ENCODE measurements around the gene ACSL5.
"Not testable (repeated sequence)": the region's sequence is repeated elsewhere in the genome, so short reads cannot be mapped to it uniquely, and the experiment has no call there.

Gene ACSL5

GRCh38 chr10:112372182-112372810 lies 1.6 kb upstream of the ACSL5 start:
- intact Hi-C loops (cut with DNase I); DNase-seq: not testable (repeated sequence)

DNA sequence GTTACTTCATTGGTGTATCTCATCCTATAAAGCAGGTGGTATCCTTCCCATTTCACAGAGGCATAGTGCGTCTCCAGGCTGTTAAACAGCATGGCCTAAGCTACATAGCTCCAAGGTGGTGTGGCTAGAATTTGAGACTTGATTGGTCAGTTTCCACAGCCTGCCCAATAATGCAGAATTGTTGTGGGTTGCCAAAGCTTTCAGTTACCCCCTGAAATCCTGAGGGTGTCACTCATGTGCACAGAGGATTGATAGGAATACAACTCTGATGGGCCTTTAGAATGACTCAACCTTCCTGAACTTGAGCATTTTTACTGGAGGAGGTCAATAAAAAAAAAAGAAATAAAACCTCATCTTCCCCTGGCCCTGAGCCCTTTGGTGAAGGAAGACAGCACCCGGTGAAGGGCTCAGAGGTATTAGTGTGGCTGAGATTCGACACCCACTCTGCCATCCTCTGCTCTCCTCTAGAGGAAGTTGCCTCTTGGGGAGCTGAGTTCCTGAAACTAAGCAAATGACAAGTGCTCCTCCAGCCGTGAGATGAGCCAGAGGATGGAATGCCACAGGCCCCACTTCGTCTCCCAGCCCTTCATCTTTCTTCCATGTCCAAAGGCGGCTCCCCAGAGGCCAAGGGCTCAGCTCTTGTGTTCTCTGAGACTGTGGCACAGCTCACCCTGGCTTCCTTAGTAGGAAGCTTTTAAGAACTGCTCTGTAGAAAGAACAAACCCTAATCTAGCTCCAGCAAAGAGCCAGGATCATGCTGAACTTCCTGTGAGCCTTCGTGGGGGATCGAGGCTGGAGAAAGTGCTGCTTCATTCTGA lies 1.0 kb downstream of the ACSL5 start:
- DNase-seq = no peak
- intact Hi-C loops (cut with DNase I) = no loop called here

- intact Hi-C loops (cut with DNase I) = no loop called here
- no peak for DNase-seq
Observed at GRCh38 chr10:112375721-112376395, 1.9 kb downstream of the ACSL5 start.

- intact Hi-C loops (cut with DNase I) = no loop called here
- DNase-seq = no peak
Observed at GRCh38 chr10:112376396-112376790, 2.5 kb downstream of the ACSL5 start.

DNA sequence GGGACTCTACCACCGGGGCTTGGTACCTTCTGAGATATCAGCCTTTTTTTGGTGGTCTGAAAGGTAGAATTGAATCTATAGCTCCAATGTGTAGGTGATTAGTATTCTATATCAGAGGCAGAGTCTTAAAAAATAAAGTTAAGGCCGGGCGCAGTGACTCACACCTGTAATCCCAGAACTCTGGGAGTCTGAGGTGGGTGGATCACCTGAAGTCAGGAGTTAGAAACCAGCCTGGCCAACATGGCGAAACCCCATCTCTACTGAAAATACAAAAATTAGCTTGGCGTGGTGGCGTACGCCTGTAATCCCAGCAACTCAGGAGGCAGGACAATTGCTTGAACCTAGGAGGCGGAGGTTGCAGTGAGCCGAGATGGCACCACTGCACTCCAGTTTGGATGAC lies 3.2 kb downstream of the ACSL5 start:
- not testable (repeated sequence) for DNase-seq

DNA sequence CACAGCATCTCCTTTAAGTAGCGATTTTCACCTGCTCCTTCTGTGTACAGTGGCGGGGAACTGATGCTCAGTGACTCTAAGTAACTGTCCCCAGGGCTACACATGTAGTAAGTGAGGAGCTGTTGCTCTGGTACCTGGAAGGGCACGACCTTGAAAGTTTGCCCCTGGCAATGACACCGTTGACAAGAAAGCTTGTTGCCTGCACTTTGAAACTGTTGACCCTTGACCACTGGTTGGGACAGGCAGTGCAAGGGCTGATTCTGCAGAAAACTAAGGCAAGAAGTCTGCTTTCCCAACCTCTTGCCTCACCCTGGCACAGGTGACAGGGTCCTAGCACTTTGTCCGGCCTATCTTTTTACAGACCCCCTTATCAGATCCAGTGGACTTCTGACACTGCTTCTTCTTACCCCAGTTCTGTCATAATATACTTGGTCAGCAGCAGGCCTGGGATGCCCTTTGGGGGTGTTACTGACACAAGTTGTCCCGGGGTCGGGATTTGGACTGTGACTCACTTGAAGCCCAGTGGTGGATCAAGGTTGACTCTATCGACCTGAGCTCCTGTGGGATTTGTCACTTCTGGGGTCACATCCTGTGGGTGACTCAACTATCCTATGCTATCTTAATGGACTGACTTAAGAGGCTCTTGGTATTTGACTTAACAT lies 5.8 kb downstream of the ACSL5 start:
- intact Hi-C loops (cut with DNase I) = no loop called here
- DNase-seq = no peak

More for the DNA sequence above, 3.2 kb downstream of the ACSL5 start:
- intact Hi-C loops (cut with DNase I) = not testable (repeated sequence)

DNA sequence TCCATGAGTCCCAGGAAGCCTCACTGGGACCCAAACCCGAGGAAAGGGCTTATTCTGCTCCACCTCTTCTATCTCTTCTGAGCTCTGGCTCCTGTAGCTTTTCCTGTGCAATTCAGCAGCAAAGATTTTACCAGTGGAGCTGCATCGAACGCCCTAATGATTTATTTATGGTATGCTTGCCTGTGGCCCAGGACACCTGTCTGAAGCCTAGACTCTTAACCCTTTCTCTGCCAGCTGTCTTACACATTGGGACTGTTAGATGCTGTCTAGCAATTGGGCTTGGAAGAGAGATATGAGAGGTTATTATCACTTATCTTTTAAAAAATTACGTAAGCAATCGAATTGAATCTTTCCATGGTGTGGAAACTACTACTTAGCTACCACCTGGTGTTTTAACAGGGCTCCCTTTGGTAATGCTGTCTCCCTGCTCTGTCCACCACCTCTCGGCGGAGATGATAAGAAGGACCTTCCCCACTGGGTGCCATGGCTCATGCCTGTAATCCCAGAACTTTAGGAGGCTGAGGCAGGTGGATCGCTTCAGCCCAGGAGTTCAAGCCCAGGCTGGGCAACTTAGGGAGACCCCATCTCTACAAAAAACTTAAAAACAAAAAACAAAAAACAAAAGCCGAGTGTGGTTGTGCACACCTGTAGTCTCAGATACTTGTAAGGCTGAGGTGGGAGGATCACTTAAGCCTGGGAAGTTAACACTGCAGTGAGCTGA lies 8.8 kb downstream of the ACSL5 start:
- intact Hi-C loops (cut with DNase I) = no loop called here
- no peak for DNase-seq

DNA sequence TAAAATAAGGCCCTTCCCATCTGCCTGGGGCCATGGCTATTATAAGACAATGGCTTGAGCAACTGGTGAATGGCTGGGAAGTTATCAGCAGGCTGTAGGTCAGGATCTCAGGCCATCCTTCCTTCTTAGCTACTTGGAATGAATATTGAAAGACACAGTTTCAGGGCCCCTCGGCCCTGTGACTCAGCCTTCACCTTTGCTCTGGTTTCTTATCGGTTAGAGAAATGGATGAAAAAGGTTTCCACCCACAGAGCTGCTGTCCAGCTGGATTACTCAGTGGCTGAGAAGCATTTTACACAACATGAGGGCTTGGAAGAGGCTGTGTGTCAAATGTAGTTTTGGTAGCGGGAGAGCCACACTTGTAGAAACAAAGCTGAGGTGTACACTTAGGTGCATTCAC lies 9.4 kb downstream of the ACSL5 start:
- no peak for DNase-seq
- intact Hi-C loops (cut with DNase I) = no loop called here

- no peak for DNase-seq
- intact Hi-C loops (cut with DNase I) = no loop called here
Observed at GRCh38 chr10:112384141-112384540, 10.2 kb downstream of the ACSL5 start.

- intact Hi-C loops (cut with DNase I) = no loop called here
- no peak for DNase-seq
Observed at GRCh38 chr10:112385201-112385600, 11.3 kb downstream of the ACSL5 start.

GRCh38 chr10:112388056-112388455 lies 14.1 kb downstream of the ACSL5 start:
- DNase-seq; intact Hi-C loops (cut with DNase I): not testable (repeated sequence)

DNA sequence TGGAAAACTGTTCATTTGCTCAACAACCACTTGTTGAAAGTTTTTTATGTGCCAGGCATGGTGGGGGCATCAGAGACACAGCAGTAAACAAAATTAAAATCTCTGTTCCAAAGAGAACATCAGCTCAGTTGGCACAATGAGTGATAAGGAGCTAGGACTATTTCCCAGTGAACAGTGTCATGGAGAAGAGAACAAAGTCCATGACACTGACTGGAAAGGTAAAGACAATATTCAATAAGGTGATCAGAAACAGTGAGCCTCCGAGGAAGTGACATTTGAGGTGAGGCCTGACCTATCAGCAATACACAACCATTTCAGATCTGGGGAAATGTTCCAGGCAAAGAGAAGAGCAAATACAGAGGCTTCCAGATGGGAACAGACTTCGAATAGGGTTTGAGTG lies 14.6 kb downstream of the ACSL5 start:
- no peak for DNase-seq
- intact Hi-C loops (cut with DNase I) = no loop called here

DNA sequence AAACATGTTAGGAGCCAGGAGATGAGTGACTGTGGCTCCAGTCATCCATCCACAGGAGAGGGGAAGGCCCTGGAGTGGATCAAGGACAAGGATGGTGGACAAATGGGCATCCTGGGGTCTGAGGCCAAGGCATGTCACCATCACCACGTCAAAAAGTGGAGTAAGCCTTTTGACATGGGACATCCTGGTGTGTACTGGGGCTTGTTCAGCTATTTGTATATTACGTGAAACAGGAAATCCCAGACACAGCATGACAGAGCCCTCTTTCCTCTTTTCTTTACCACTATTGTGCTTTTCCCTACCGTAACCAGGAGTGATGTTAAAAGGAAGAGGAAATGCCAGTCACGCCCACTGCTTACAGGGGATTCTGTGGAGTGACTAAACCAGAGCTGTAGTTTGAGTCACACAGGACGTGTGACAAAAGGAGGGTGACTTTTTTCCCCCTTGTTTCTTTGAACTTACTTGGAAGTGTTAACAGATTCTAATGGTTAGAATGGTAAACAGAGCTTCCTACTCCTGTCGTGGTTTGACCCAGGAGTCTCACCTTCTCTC lies 15.4 kb downstream of the ACSL5 start:
- intact Hi-C loops (cut with DNase I) = no loop called here
- no peak for DNase-seq

DNA sequence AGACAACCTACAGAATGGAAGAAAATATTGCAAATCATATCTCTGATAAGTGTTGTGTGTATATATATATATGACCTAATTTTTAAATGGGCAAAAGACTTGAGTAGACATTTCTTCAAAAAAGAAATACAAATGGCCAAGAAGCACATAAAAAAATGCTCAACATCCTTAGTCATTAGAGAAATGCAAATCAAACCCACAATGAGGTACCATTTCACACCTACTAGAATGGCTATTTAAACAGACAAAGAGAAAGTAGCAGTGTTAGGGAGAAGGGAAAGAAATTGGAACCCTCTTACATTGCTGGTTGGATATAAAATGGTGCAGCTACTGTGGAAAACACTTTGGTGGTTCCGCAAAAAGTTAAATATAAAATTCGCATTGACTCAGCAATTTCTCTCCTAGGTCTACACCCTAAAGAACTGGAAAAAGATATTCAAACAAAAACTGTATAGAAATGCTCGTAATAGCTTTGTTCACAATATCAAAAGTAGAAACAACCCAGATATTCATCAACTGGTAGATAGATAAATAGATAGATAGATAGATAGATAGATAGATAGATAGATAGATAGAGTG lies 16.3 kb downstream of the ACSL5 start:
- DNase-seq = no peak
- intact Hi-C loops (cut with DNase I) = no loop called here

DNA sequence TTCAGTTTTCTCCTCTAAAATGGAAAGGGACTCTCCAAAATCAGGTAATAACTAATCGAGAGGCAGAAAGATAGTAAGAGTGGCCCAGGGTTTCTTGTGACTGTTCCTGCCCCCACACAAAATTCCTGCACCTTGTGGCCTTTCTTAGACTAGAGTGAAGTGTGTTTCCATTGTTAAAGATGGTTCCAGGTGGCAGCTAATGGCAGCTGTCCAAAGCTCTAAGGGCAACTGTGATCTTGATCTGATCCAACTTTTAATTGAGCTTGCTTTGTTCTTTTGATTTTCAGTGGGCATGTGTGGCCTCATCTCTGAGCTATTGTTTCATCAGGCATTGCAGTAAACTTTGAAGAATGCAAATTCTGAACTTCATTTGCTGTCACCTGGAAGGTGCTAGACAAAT lies 19.4 kb downstream of the ACSL5 start:
- intact Hi-C loops (cut with DNase I) = no loop called here
- DNase-seq = no peak

GRCh38 chr10:112393827-112394226 lies 19.9 kb downstream of the ACSL5 start:
- intact Hi-C loops (cut with DNase I) = no loop called here
- no peak for DNase-seq

DNA sequence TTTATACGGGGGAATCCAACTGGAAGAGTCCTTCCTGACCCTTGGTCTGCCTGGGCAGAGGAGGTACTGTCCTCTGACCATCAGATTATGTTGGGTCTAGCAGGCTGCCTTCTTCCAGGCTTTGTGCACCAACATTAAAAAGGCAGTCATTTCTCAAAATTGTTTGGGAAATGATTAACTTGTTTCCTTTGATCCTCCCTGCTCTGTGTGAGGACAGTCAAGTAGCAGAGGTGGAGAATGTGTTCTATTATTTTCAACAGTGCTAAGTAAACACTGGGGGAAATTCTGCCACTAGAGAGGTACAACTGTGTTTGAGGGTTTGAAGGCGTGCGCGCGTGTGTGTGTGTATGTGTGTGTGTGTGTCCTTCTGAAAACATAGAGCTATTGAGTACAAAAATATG lies 20.6 kb downstream of the ACSL5 start:
- DNase-seq = no peak
- intact Hi-C loops (cut with DNase I) = no loop called here

GRCh38 chr10:112395809-112396530 lies 22.1 kb downstream of the ACSL5 start:
- DNase-seq = no peak
- intact Hi-C loops (cut with DNase I) = no loop called here

DNA sequence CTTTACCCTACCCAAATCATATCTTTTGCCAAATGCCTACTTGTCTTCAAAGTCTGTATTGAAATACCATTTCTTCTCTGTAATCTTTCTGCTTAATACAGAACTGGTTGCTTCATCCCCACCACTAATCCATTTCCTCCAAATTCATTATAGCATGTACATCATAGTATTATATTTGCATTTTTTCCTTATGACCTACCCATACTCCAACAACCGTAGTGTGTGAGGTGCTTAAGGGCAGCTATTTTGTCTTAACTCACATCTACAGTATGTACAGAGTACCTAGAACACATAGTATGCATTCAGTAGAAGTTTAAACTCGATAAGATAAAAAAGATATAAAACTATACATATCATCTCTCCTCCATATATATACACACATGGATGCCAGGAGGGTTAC lies 23.7 kb downstream of the ACSL5 start:
- intact Hi-C loops (cut with DNase I) = no loop called here
- DNase-seq = no peak
